Upper lobe of left lung (tissue), 4 donors: ENCODE data around the gene TASP1.

Source experiments
- POLR2A ChIP-seq, 4 donors: fragments of 450-650 bp; IDR thresholded peaks; one replicate each; pipeline ENCODE4 v1.5.1; 2016 to 2017; ENCODE audit warnings: antibody characterized with exemption in 4 of 4, mild to moderate bottlenecking in 2 of 4
- TF ChIP-seq, protein P1 (sequence below), 6 experiments: fragments of 450-650 bp in 4 of 6; fragments of 200-600 bp in 2 of 6; sonication (generic) in 2 of 6; IDR thresholded peaks; one replicate each; pipeline ENCODE4 v1.5.1; 2016 to 2019; ENCODE audit warnings: antibody characterized with exemption in 6 of 6

DNA sequence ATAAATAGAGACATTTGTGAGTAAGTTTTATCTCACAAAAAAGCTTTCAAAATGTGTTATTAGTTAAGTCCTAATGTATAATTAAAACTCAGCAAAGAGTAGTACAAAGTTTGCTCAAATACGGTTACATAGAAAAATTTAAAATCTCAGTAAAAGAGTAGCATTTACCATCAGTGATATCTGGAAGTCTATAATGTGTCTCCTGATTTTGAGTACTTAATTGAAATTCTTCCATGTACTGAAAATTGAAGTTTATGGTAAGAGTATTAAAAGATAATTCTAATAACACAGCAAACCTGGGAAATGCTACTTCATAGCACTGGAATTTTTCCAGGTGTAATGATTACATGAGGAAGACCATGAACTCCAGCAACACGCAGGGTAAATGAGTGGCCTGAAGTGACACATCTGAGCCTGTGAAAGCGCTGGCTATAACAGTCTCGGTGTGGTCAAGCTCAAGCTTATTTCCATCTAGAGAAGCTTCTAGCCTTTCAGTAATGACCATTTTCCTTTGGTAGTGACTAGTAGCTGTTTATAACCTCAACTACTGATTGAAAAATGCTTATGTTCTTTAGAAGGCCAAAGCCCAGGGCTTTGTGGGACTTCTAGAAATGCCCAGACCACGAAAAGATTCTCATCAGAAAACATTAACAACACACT is 214.4 kb downstream of the TASP1 start:
- TF ChIP-seq, protein P1, sequence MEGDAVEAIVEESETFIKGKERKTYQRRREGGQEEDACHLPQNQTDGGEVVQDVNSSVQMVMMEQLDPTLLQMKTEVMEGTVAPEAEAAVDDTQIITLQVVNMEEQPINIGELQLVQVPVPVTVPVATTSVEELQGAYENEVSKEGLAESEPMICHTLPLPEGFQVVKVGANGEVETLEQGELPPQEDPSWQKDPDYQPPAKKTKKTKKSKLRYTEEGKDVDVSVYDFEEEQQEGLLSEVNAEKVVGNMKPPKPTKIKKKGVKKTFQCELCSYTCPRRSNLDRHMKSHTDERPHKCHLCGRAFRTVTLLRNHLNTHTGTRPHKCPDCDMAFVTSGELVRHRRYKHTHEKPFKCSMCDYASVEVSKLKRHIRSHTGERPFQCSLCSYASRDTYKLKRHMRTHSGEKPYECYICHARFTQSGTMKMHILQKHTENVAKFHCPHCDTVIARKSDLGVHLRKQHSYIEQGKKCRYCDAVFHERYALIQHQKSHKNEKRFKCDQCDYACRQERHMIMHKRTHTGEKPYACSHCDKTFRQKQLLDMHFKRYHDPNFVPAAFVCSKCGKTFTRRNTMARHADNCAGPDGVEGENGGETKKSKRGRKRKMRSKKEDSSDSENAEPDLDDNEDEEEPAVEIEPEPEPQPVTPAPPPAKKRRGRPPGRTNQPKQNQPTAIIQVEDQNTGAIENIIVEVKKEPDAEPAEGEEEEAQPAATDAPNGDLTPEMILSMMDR (IDR thresholded peaks at IDR 0.05): no peak
- TF ChIP-seq POLR2A (IDR thresholded peaks at IDR 0.05): no peak
